HepG2 (cell line): Measurements from ENCODE around the gene MEX3A. TPM values are rescaled to one million over a fixed set of nuclear protein-coding genes. Genes with fewer than 3 reads are reported as not detected.
A peak's percentile ranks its signal among the peaks of the same experiment; 100 is the strongest.

Source experiments
- ATF7-NPFF ChIP-seq: sonication (generic); formaldehyde crosslinking; IDR thresholded peaks from 2 replicates; pipeline ENCODE4 v1.8.1; 2023; ENCODE audit warnings: mild to moderate bottlenecking, low read depth, missing genetic modification reagents, moderate library complexity
- BRCA1 ChIP-seq: sonication (generic); formaldehyde crosslinking; IDR thresholded peaks from 2 replicates; pipeline ENCODE4 v1.4.0; 2020; ENCODE audit warnings: missing genetic modification reagents
- ELF1 ChIP-seq: sonication (generic); formaldehyde crosslinking; IDR thresholded peaks from 2 replicates; pipeline ENCODE4 v1.4.0; 2020; ENCODE audit warnings: missing genetic modification reagents
- FOXJ3 ChIP-seq: sonication (generic); formaldehyde crosslinking; IDR thresholded peaks from 2 replicates; pipeline ENCODE4 v1.4.0; 2020; ENCODE audit warnings: missing genetic modification reagents, mild to moderate bottlenecking, borderline replicate concordance
- KLF11 ChIP-seq: IDR thresholded peaks from 2 replicates; pipeline ENCODE4 v1.6.1; 2016; ENCODE audit warnings: missing compliant biosample characterization
- MAF1 ChIP-seq: sonication (generic); formaldehyde crosslinking; IDR thresholded peaks from 2 replicates; pipeline ENCODE4 v1.5.0; 2020; ENCODE audit warnings: missing genetic modification reagents, borderline replicate concordance
- MEF2D ChIP-seq: sonication (generic); formaldehyde crosslinking; IDR thresholded peaks from 2 replicates; pipeline ENCODE4 v1.5.1; 2020; ENCODE audit warnings: mild to moderate bottlenecking, missing genetic modification reagents
- MXD4 ChIP-seq: IDR thresholded peaks from 2 replicates; pipeline ENCODE4 v1.6.1; 2016; ENCODE audit warnings: mild to moderate bottlenecking, missing biosample characterization, missing genetic modification reagents
- NRL ChIP-seq: sonication (generic); formaldehyde crosslinking; IDR thresholded peaks from 2 replicates; pipeline ENCODE4 v1.5.0; 2020; ENCODE audit warnings: missing genetic modification reagents, mild to moderate bottlenecking, moderate library complexity, borderline replicate concordance
- PRPF4 ChIP-seq: fragments of 200-400 bp; formaldehyde crosslinking; IDR thresholded peaks from 2 replicates; pipeline ENCODE4 v1.6.1; 2016; ENCODE audit warnings: low read length, low read depth; ENCODE audit not compliant: poor library complexity, severe bottlenecking
- ZBTB21 ChIP-seq: sonication (generic); formaldehyde crosslinking; IDR thresholded peaks from 2 replicates; pipeline ENCODE4 v1.4.0; 2020; ENCODE audit warnings: missing genetic modification reagents
- ZFX ChIP-seq: sonication (generic); formaldehyde crosslinking; IDR thresholded peaks from 2 replicates; pipeline ENCODE4 v1.4.0; 2020; ENCODE audit warnings: mild to moderate bottlenecking, low read depth, missing genetic modification reagents, moderate library complexity
- ZNF282 ChIP-seq: fragments of 450-650 bp; IDR thresholded peaks from 2 replicates; pipeline ENCODE4 v1.6.1; 2018; ENCODE audit not compliant: partially characterized antibody
- ZNF468 ChIP-seq: sonication (generic); formaldehyde crosslinking; IDR thresholded peaks from 2 replicates; pipeline ENCODE4 v1.8.0; 2022; ENCODE audit warnings: mild to moderate bottlenecking, moderate library complexity, missing genetic modification reagents
- ZNF510 ChIP-seq: sonication (generic); formaldehyde crosslinking; IDR thresholded peaks from 2 replicates; pipeline ENCODE4 v1.4.0; 2020; ENCODE audit warnings: low read depth, mild to moderate bottlenecking, missing genetic modification reagents
- ZNF598 ChIP-seq: sonication (generic); formaldehyde crosslinking; IDR thresholded peaks from 2 replicates; pipeline ENCODE4 v1.5.1; 2020; ENCODE audit warnings: mild to moderate bottlenecking, missing genetic modification reagents, borderline replicate concordance
- ZNF883 ChIP-seq: sonication (generic); formaldehyde crosslinking; IDR thresholded peaks from 2 replicates; pipeline ENCODE4 v1.5.1; 2020; ENCODE audit warnings: mild to moderate bottlenecking, missing genetic modification reagents; ENCODE audit errors: not compliant biosample characterization
- polyA plus RNA-seq, 8 experiments: library from polyadenylated mRNA; depleted of rRNA in 3 of 8; stranded (reverse) in 7 of 8; unstranded in 1 of 8; fragments of >200 nt; fragmentation: Illumina TruSeq in 4 of 8; extraction: Trizol in 4 of 8; gene quantifications; 2 replicates each; pipeline versions ENCODE4 v1.2.1 to v1.2.3, GENCODE V29; 2011 to 2016; ENCODE audit warnings: low read depth in 4 of 8, missing spikeins in 1 of 8, mixed read lengths in 1 of 8; ENCODE audit not compliant: insufficient read depth in 1 of 8
- total RNA-seq, 5 experiments: library from RNA; depleted of rRNA; stranded (reverse); fragments of >200 nt; fragmentation: Illumina TruSeq; extraction: Trizol; gene quantifications; 2 replicates each; pipeline ENCODE4 v1.2.3, GENCODE V29; 2016; ENCODE audit warnings: low read depth in 1 of 5
- TF ChIP-seq, protein P1 (sequence below): sonication (generic); formaldehyde crosslinking; IDR thresholded peaks from 2 replicates; pipeline ENCODE4 v1.4.0; 2020; ENCODE audit warnings: missing genetic modification reagents
- TF ChIP-seq, protein P2 (sequence below): sonication (generic); formaldehyde crosslinking; IDR thresholded peaks from 2 replicates; pipeline ENCODE4 v1.4.0; 2020; ENCODE audit warnings: mild to moderate bottlenecking, missing genetic modification reagents
- TF ChIP-seq, protein P3 (sequence below): sonication (generic); formaldehyde crosslinking; IDR thresholded peaks from 2 replicates; pipeline ENCODE4 v1.4.0; 2020; ENCODE audit warnings: missing genetic modification reagents, mild to moderate bottlenecking, borderline replicate concordance
- TF ChIP-seq, protein P4 (sequence below): sonication (generic); formaldehyde crosslinking; conservative IDR thresholded peaks from 2 replicates; pipeline ENCODE4 v1.8.1; 2023; ENCODE audit warnings: missing genetic modification reagents

The MEX3A gene
- total and polyA plus RNA-seq, 2 of the 13 experiments (the other 11 are each of a cell fraction or from before 2014, with no cell fraction given), result 7.6 to 9.1 TPM

- TF ChIP-seq, protein P1, sequence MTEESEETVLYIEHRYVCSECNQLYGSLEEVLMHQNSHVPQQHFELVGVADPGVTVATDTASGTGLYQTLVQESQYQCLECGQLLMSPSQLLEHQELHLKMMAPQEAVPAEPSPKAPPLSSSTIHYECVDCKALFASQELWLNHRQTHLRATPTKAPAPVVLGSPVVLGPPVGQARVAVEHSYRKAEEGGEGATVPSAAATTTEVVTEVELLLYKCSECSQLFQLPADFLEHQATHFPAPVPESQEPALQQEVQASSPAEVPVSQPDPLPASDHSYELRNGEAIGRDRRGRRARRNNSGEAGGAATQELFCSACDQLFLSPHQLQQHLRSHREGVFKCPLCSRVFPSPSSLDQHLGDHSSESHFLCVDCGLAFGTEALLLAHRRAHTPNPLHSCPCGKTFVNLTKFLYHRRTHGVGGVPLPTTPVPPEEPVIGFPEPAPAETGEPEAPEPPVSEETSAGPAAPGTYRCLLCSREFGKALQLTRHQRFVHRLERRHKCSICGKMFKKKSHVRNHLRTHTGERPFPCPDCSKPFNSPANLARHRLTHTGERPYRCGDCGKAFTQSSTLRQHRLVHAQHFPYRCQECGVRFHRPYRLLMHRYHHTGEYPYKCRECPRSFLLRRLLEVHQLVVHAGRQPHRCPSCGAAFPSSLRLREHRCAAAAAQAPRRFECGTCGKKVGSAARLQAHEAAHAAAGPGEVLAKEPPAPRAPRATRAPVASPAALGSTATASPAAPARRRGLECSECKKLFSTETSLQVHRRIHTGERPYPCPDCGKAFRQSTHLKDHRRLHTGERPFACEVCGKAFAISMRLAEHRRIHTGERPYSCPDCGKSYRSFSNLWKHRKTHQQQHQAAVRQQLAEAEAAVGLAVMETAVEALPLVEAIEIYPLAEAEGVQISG, result 0 out of 2 replicates have a peak, but pooled peaks have one; percentile 34
- no peak for TF ChIP-seq MAF1 (CRISPR knock-in tag)
- no peak for TF ChIP-seq ZNF598 (CRISPR knock-in tag)
- TF ChIP-seq ZNF282, result no peak
- 0 out of 2 replicates have a peak, but pooled peaks have one; percentile 56 for TF ChIP-seq KLF11 (CRISPR knock-in tag)
- TF ChIP-seq, protein P2, sequence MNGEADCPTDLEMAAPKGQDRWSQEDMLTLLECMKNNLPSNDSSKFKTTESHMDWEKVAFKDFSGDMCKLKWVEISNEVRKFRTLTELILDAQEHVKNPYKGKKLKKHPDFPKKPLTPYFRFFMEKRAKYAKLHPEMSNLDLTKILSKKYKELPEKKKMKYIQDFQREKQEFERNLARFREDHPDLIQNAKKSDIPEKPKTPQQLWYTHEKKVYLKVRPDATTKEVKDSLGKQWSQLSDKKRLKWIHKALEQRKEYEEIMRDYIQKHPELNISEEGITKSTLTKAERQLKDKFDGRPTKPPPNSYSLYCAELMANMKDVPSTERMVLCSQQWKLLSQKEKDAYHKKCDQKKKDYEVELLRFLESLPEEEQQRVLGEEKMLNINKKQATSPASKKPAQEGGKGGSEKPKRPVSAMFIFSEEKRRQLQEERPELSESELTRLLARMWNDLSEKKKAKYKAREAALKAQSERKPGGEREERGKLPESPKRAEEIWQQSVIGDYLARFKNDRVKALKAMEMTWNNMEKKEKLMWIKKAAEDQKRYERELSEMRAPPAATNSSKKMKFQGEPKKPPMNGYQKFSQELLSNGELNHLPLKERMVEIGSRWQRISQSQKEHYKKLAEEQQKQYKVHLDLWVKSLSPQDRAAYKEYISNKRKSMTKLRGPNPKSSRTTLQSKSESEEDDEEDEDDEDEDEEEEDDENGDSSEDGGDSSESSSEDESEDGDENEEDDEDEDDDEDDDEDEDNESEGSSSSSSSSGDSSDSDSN (CRISPR knock-in tag), result no peak; the same call in 1 of the 2 replicates
- TF ChIP-seq ZBTB21 (CRISPR knock-in tag), result no peak
- no peak for TF ChIP-seq ELF1 (CRISPR knock-in tag)
- TF ChIP-seq, protein P3, sequence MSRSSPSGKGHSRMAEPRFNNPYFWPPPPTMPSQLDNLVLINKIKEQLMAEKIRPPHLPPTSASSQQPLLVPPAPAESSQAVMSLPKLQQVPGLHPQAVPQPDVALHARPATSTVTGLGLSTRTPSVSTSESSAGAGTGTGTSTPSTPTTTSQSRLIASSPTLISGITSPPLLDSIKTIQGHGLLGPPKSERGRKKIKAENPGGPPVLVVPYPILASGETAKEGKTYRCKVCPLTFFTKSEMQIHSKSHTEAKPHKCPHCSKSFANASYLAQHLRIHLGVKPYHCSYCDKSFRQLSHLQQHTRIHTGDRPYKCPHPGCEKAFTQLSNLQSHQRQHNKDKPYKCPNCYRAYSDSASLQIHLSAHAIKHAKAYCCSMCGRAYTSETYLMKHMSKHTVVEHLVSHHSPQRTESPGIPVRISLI (CRISPR knock-in tag), result no peak
- no peak; the same call in 1 of the 2 replicates for TF ChIP-seq ZFX (CRISPR knock-in tag)
- TF ChIP-seq ZNF468, result no peak
- TF ChIP-seq ATF7-NPFF, result no peak; the same call in 1 of the 2 replicates
- TF ChIP-seq ZNF510 (CRISPR knock-in tag), result no peak
- TF ChIP-seq, protein P4, sequence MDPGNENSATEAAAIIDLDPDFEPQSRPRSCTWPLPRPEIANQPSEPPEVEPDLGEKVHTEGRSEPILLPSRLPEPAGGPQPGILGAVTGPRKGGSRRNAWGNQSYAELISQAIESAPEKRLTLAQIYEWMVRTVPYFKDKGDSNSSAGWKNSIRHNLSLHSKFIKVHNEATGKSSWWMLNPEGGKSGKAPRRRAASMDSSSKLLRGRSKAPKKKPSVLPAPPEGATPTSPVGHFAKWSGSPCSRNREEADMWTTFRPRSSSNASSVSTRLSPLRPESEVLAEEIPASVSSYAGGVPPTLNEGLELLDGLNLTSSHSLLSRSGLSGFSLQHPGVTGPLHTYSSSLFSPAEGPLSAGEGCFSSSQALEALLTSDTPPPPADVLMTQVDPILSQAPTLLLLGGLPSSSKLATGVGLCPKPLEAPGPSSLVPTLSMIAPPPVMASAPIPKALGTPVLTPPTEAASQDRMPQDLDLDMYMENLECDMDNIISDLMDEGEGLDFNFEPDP (CRISPR knock-in tag), result 0 out of 2 replicates have a peak, but pooled peaks have one; percentile 21
- TF ChIP-seq FOXJ3, result no peak
- 0 out of 2 replicates have a peak, but pooled peaks have one; percentile 35 for TF ChIP-seq MXD4 (CRISPR knock-in tag)
- TF ChIP-seq PRPF4, result no peak
- no peak for TF ChIP-seq MEF2D (CRISPR knock-in tag)
- peak; percentile 72; the same call in 1 of the 2 replicates for TF ChIP-seq NRL (CRISPR knock-in tag)
- no peak for TF ChIP-seq ZNF883 (CRISPR knock-in tag)
- TF ChIP-seq BRCA1 (CRISPR knock-in tag), result no peak
Observed at GRCh38 chr1:156052862-156053767, 29.1 kb downstream of the MEX3A start (continued).
